Measurements from ENCODE around the gene NCOA7. TPM values are rescaled to one million over a fixed set of nuclear protein-coding genes. Genes with fewer than 3 reads are reported as not detected.

The NCOA7 gene
- total RNA-seq, 1 experiment from 2014 or later = 37.3 TPM

GRCh38 chr6:125947615-125948014 lies 156.9 kb downstream of the NCOA7 start:
- ChIA-PET POLR2A (no interaction called here), CTCF (interaction anchor here (0.9 kb wide), 1 partner anchor 9 kb away, joined by 5 read pairs; the partner anchor contains the start of gene HINT3)
- Histone ChIP-seq H3K4me1 (ENCODE audit: control insufficient read depth, insufficient read depth, low read length) (no peaks in the 10 kb centered on the region; the same call in 1 of the 2 replicates), H3K36me3 (ENCODE audit: control insufficient read depth, insufficient read depth, low read length) (no peaks in the 10 kb centered on the region), H3K27me3 (ENCODE audit: control insufficient read depth, insufficient read depth, low read length) (peaks cover 2% of the 10 kb centered on the region; the same call in 1 of the 2 replicates), H3K27ac (ENCODE audit: low read length) (no peak overlapping the region), H3K9me3 (ENCODE audit: control insufficient read depth, insufficient read depth, low read depth, low read length) (no peaks in the 10 kb centered on the region), H3K4me3 (ENCODE audit: low read depth in 2 of 2, low read length in 2 of 2) (no peak overlapping the region)
- intact Hi-C loops (cut with micrococcal nuclease; ENCODE audit: unreplicated experiment) = no loop called here
- in situ Hi-C loops (cut with HindIII; ENCODE audit: low pct_unique_long_range_greater_than_20kb, low sequenced_read_pairs) = no loop called here
- no TSS peak for BruUV-seq (replicated peaks)
- ATAC-seq (no peak), DNase-seq (ENCODE audit: low read depth, low spot score) (no peak)
- TF ChIP-seq, protein P1, sequence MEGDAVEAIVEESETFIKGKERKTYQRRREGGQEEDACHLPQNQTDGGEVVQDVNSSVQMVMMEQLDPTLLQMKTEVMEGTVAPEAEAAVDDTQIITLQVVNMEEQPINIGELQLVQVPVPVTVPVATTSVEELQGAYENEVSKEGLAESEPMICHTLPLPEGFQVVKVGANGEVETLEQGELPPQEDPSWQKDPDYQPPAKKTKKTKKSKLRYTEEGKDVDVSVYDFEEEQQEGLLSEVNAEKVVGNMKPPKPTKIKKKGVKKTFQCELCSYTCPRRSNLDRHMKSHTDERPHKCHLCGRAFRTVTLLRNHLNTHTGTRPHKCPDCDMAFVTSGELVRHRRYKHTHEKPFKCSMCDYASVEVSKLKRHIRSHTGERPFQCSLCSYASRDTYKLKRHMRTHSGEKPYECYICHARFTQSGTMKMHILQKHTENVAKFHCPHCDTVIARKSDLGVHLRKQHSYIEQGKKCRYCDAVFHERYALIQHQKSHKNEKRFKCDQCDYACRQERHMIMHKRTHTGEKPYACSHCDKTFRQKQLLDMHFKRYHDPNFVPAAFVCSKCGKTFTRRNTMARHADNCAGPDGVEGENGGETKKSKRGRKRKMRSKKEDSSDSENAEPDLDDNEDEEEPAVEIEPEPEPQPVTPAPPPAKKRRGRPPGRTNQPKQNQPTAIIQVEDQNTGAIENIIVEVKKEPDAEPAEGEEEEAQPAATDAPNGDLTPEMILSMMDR (IDR thresholded peaks at IDR 0.05) = no peak
- TF ChIP-seq SIN3A (IDR thresholded peaks at IDR 0.05; ENCODE audit: borderline replicate concordance, insufficient read depth, low read depth, low read length) = no peak
- TF ChIP-seq POLR2AphosphoS5 (IDR thresholded peaks at IDR 0.05; ENCODE audit: low read depth, low read length) = no peak
- no peak for TF ChIP-seq REST (IDR thresholded peaks at IDR 0.05; ENCODE audit: insufficient read depth in 1 of 2, low read depth in 2 of 2, low read length in 1 of 2)
- TF ChIP-seq TCF7L2 (IDR thresholded peaks at IDR 0.05; ENCODE audit: low read depth, low read length) = no peak

DNA sequence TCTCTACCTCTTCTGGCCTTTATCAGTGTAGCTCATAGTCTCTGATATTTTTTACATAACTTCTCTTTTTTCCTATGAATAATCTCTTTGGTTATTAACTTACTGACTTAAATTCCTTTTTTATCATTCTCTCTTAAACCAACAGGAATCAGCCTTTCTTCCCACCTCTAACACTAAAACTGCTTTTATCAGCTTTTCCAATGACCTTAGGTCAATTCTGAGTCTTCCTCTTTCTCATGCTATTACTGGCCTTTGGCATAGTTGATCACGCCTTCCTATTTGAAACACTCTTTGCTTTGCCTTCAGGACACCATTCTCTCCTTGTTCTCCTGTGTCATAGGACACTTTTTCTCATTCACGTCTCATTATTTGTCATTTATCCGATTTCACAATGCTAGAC lies 157.7 kb downstream of the NCOA7 start:
- Histone ChIP-seq H3K27me3 (ENCODE audit: control insufficient read depth, insufficient read depth, low read length) (peaks cover 2% of the 10 kb centered on the region; the same call in 1 of the 2 replicates), H3K4me3 (ENCODE audit: low read depth in 2 of 2, low read length in 2 of 2) (no peak overlapping the region), H3K9me3 (ENCODE audit: control insufficient read depth, insufficient read depth, low read depth, low read length) (no peaks in the 10 kb centered on the region), H3K36me3 (ENCODE audit: control insufficient read depth, insufficient read depth, low read length) (no peaks in the 10 kb centered on the region), H3K4me1 (ENCODE audit: control insufficient read depth, insufficient read depth, low read length) (peaks cover 3% of the 10 kb centered on the region), H3K27ac (ENCODE audit: low read length) (no peak overlapping the region)
- intact Hi-C loops (cut with micrococcal nuclease; ENCODE audit: unreplicated experiment) = no loop called here
- no TSS peak for BruUV-seq (replicated peaks)
- CTCF ChIA-PET = interaction anchor here (0.9 kb wide), 1 partner anchor 8 kb away, joined by 5 read pairs; the partner anchor contains the start of gene HINT3
- in situ Hi-C loops (cut with HindIII; ENCODE audit: low pct_unique_long_range_greater_than_20kb, low sequenced_read_pairs) = no loop called here
- POLR2A ChIA-PET = no interaction called here
- TF ChIP-seq TCF7L2 (IDR thresholded peaks at IDR 0.05; ENCODE audit: low read depth, low read length) (no peak), SIN3A (IDR thresholded peaks at IDR 0.05; ENCODE audit: borderline replicate concordance, insufficient read depth, low read depth, low read length) (no peak), POLR2AphosphoS5 (IDR thresholded peaks at IDR 0.05; ENCODE audit: low read depth, low read length) (no peak), REST (IDR thresholded peaks at IDR 0.05; ENCODE audit: insufficient read depth in 1 of 2, low read depth in 2 of 2, low read length in 1 of 2) (no peak)
- TF ChIP-seq, protein P1 (IDR thresholded peaks at IDR 0.05) = no peak
- DNase-seq (ENCODE audit: low read depth, low spot score) (no peak), ATAC-seq (no peak)

Data from Panc1 (cell line).